Upper lobe of left lung (tissue), 6 donors: Measurements from ENCODE around the gene RBP2. TPM values are rescaled to one million over a fixed set of nuclear protein-coding genes. Genes with fewer than 3 reads are reported as not detected.
A peak's percentile ranks its signal among the peaks of the same experiment; 100 is the strongest.

Experiments
- ATAC-seq, 2 donors: fragments of 200-7000 bp; cut with Tn5 transposase; one replicate each; pipeline ENCODE4 v1.9.1; 2022; ENCODE audit warnings: mild to moderate bottlenecking in 2 of 2, moderate library complexity in 2 of 2; ENCODE audit not compliant: low FRiP score in 2 of 2
- DNase-seq, 2 donors: peaks; one replicate each; pipeline ENCODE4 v3.0.0-alpha.2; 2019 to 2020
- H3K27ac ChIP-seq, 4 donors: fragments of 200-600 bp; sonication (generic); one replicate each; pipeline ENCODE4 v1.5.1; 2016 to 2019
- H3K27me3 ChIP-seq, 4 donors: fragments of 200-600 bp; sonication (generic); one replicate each; pipeline ENCODE4 v1.5.1; 2017 to 2019
- H3K36me3 ChIP-seq, 4 donors: fragments of 200-600 bp; sonication (generic); one replicate each; pipeline ENCODE4 v1.5.1; 2016 to 2019
- H3K4me1 ChIP-seq, 4 donors: fragments of 200-600 bp; sonication (generic); one replicate each; pipeline ENCODE4 v1.5.1; 2018 to 2019
- H3K4me3 ChIP-seq, 4 donors: fragments of 200-600 bp; sonication (generic); one replicate each; pipeline ENCODE4 v1.5.1; 2017 to 2019; ENCODE audit warnings: mild to moderate bottlenecking in 2 of 4, moderate library complexity in 1 of 4
- H3K9me3 ChIP-seq, 4 donors: fragments of 200-600 bp; sonication (generic); one replicate each; pipeline ENCODE4 v1.5.1; 2018 to 2019
- CTCF ChIP-seq, 6 experiments: fragments of 450-650 bp in 4 of 6; fragments of 200-600 bp in 2 of 6; sonication (generic) in 2 of 6; IDR thresholded peaks; one replicate each; pipeline ENCODE4 v1.5.1; 2016 to 2019; ENCODE audit warnings: antibody characterized with exemption in 6 of 6
- EP300 ChIP-seq, 4 donors: sonication (generic); formaldehyde crosslinking; IDR thresholded peaks; one replicate each; pipeline ENCODE4 v1.5.1; 2017; ENCODE audit warnings: antibody characterized with exemption in 4 of 4, control low read depth in 2 of 4
- POLR2A ChIP-seq, 4 donors: fragments of 450-650 bp; IDR thresholded peaks; one replicate each; pipeline ENCODE4 v1.5.1; 2016 to 2017; ENCODE audit warnings: antibody characterized with exemption in 4 of 4, mild to moderate bottlenecking in 2 of 4
- POLR2AphosphoS5 ChIP-seq, 2 donors: sonication (generic); formaldehyde crosslinking; IDR thresholded peaks; one replicate each; pipeline ENCODE4 v1.5.1; 2017; ENCODE audit warnings: antibody characterized with exemption in 2 of 2
- WGBS, 2 donors: methylation state at CpG; one replicate each; pipeline ENCODE4 v1.1.5; 2017 to 2018; 5-methylcytosine and 5-hydroxymethylcytosine counted together
- total RNA-seq, 6 donors: library from RNA; depleted of rRNA in 4 of 6; stranded (reverse); fragments of >200 nt in 4 of 6; gene quantifications; one replicate each; pipeline versions ENCODE4 v1.1.0 to v1.2.1, GENCODE V29; 2016 to 2021
- donor health status: DM: no; HTN: no; CAD: no; lungs with moderate emphysema.
- donor health status: DM: no; HTN: yes; CAD: no; lungs with severe emphysema.

RBP2 gene
- total RNA-seq, 6 donors from 2014 or later, result 0.64 to 4.4 (median 1.1) TPM; not detected in 2

- no peak for ATAC-seq
- no peak overlapping the region for H3K27ac ChIP-seq
- TF ChIP-seq EP300 (IDR thresholded peaks at IDR 0.05), result no peak
- no peak for TF ChIP-seq CTCF (IDR thresholded peaks at IDR 0.05)
- TF ChIP-seq POLR2A (IDR thresholded peaks at IDR 0.05), result no peak
- no peak for TF ChIP-seq POLR2AphosphoS5 (IDR thresholded peaks at IDR 0.05)
Measured at GRCh38 chr3:139499536-139499935, 23.2 kb upstream of the RBP2 start.

GRCh38 chr3:139493826-139494385, 17.6 kb upstream of the RBP2 start:
- Histone ChIP-seq H3K4me1 (no peaks in the 10 kb centered on the region), H3K36me3 (no peaks in the 10 kb centered on the region), H3K27me3 (no peaks in the 10 kb centered on the region), H3K27ac (no peak overlapping the region), H3K4me3 (no peak overlapping the region), H3K9me3 (peaks cover 0 to 7% (median 0%) of the 10 kb centered on the region in 4 donors)
- no peak for DNase-seq
- TF ChIP-seq EP300 (IDR thresholded peaks at IDR 0.05), result no peak
- no peak for ATAC-seq
- 67 to 94% methylated on average over 3 to 6 of the region's 6 CpGs for WGBS, 2 donors

More at GRCh38 chr3:139499536-139499935, 23.2 kb upstream of the RBP2 start:
- no peak for DNase-seq
- H3K9me3 ChIP-seq, result peaks cover 0 to 5% (median 0%) of the 10 kb centered on the region in 4 donors
- H3K36me3 ChIP-seq, result no peaks in the 10 kb centered on the region
- no peaks in the 10 kb centered on the region for H3K27me3 ChIP-seq
- H3K4me3 ChIP-seq, result no peak overlapping the region
- 60 to 75% methylated on average over 2 of the region's 2 CpGs for whole genome bisulfite sequencing, 2 donors
- H3K4me1 ChIP-seq, result no peaks in the 10 kb centered on the region

- no peak for ATAC-seq
- Histone ChIP-seq H3K27me3 (no peaks in the 10 kb centered on the region), H3K27ac (no peak overlapping the region), H3K9me3 (peaks cover 0 to 8% (median 0%) of the 10 kb centered on the region in 4 donors), H3K4me1 (no peaks in the 10 kb centered on the region), H3K4me3 (no peak overlapping the region), H3K36me3 (no peaks in the 10 kb centered on the region)
- no peak for TF ChIP-seq POLR2A (IDR thresholded peaks at IDR 0.05)
- TF ChIP-seq POLR2AphosphoS5 (IDR thresholded peaks at IDR 0.05), result no peak
- TF ChIP-seq EP300 (IDR thresholded peaks at IDR 0.05), result no peak
- no peak for TF ChIP-seq CTCF (IDR thresholded peaks at IDR 0.05)
- 80 to 83% methylated on average over 1 of the region's 1 CpG for WGBS, 2 donors
- no peak for DNase-seq
Measured at GRCh38 chr3:139491966-139492365, 15.7 kb upstream of the RBP2 start.

GRCh38 chr3:139491027-139491700, 14.8 kb upstream of the RBP2 start:
- TF ChIP-seq EP300 (IDR thresholded peaks at IDR 0.05) (no peak), POLR2AphosphoS5 (IDR thresholded peaks at IDR 0.05) (no peak), POLR2A (IDR thresholded peaks at IDR 0.05) (no peak), CTCF (IDR thresholded peaks at IDR 0.05) (no peak)
- peak in 1 of 2 donors; percentile 30 for ATAC-seq

GRCh38 chr3:139482206-139482605, 5.9 kb upstream of the RBP2 start:
- H3K4me1 ChIP-seq, result no peaks in the 10 kb centered on the region
- H3K36me3 ChIP-seq, result no peaks in the 10 kb centered on the region
- H3K9me3 ChIP-seq, result no peaks in the 10 kb centered on the region
- no peak for DNase-seq
- ATAC-seq, result no peak
- TF ChIP-seq POLR2A (IDR thresholded peaks at IDR 0.05), result no peak
- no peaks in the 10 kb centered on the region for H3K27me3 ChIP-seq
- no peak overlapping the region for H3K27ac ChIP-seq
- 54 to 59% methylated on average over 1 of the region's 1 CpG for WGBS, 2 donors
- H3K4me3 ChIP-seq, result no peak overlapping the region

More at GRCh38 chr3:139491027-139491700, 14.8 kb upstream of the RBP2 start:
- Histone ChIP-seq H3K36me3 (no peaks in the 10 kb centered on the region), H3K27ac (no peak overlapping the region), H3K4me3 (no peak overlapping the region), H3K9me3 (peaks cover 0 to 6% (median 0%) of the 10 kb centered on the region in 4 donors), H3K4me1 (no peaks in the 10 kb centered on the region), H3K27me3 (no peaks in the 10 kb centered on the region)
- WGBS, 2 donors, result 29% methylated on average over 1 of the region's 1 CpG; no CpG with 5 or more reads in 1 of the 2 donors
- DNase-seq, result no peak

- Histone ChIP-seq H3K9me3 (no peaks in the 10 kb centered on the region), H3K36me3 (no peaks in the 10 kb centered on the region), H3K27me3 (no peaks in the 10 kb centered on the region), H3K4me3 (no peak overlapping the region), H3K27ac (no peak overlapping the region), H3K4me1 (no peaks in the 10 kb centered on the region)
- TF ChIP-seq POLR2A (IDR thresholded peaks at IDR 0.05), result no peak
- TF ChIP-seq EP300 (IDR thresholded peaks at IDR 0.05), result no peak
- no peak for TF ChIP-seq POLR2AphosphoS5 (IDR thresholded peaks at IDR 0.05)
- no peak for TF ChIP-seq CTCF (IDR thresholded peaks at IDR 0.05)
- no peak for ATAC-seq
- DNase-seq, result no peak
Measured at GRCh38 chr3:139481116-139481515, 4.8 kb upstream of the RBP2 start.
